Measurements from ENCODE around the gene MTRF1. TPM values are rescaled to one million over a fixed set of nuclear protein-coding genes. Genes with fewer than 3 reads are reported as not detected.
"Not testable (repeated sequence)": the region's sequence is repeated elsewhere in the genome, so short reads cannot be mapped to it uniquely, and the experiment has no call there.

The MTRF1 gene
- total RNA-seq, 2 experiments from 2014 or later, result 22.6 to 23.4 TPM

GRCh38 chr13:41284512-41285288 lies 21.3 kb upstream of the MTRF1 start:
- no peak for TF ChIP-seq CTCF (IDR thresholded peaks at IDR 0.05)
- H3K27ac Mint-ChIP-seq, result no peak overlapping the region
- no peak for DNase-seq
- ChIA-PET CTCF (interaction anchor here (0.6 kb wide), 1 partner anchor 208 kb away, joined by 3 read pairs; no protein-coding TSS in a partner anchor), POLR2A (interaction anchor here (1.0 to 1.2 kb wide), 2 partner anchors 13 to 28 kb away, joined by 3 read pairs; no protein-coding TSS in a partner anchor)
- no peak for ATAC-seq
- no peaks in the 10 kb centered on the region for H3K27me3 Mint-ChIP-seq
- intact Hi-C loops (cut with micrococcal nuclease), result no loop called here
- H3K4me1 Mint-ChIP-seq (ENCODE audit: low read depth), result peaks cover 25% of the 10 kb centered on the region
- H3K9me3 Mint-ChIP-seq, result peaks cover 5% of the 10 kb centered on the region
- H3K4me3 Mint-ChIP-seq, result no peak overlapping the region
- peaks cover 1% of the 10 kb centered on the region for H3K36me3 Mint-ChIP-seq (ENCODE audit: low read depth)

GRCh38 chr13:41282129-41282571 lies 18.8 kb upstream of the MTRF1 start:
- intact Hi-C loops (cut with micrococcal nuclease), result no loop called here
- H3K36me3 Mint-ChIP-seq (ENCODE audit: low read depth), result peaks cover 1% of the 10 kb centered on the region
- DNase-seq (no peak), ATAC-seq (no peak)
- H3K4me3 Mint-ChIP-seq, result no peak overlapping the region
- H3K4me1 Mint-ChIP-seq (ENCODE audit: low read depth), result peaks cover 27% of the 10 kb centered on the region
- no peaks in the 10 kb centered on the region for H3K27me3 Mint-ChIP-seq
- ChIA-PET POLR2A (interaction anchor here (1.7 kb wide), 1 partner anchor 9 kb away, joined by 6 read pairs; no protein-coding TSS in a partner anchor), CTCF (no interaction called here)
- no peak for TF ChIP-seq CTCF (IDR thresholded peaks at IDR 0.05)
- H3K9me3 Mint-ChIP-seq, result peaks cover 2% of the 10 kb centered on the region
- H3K27ac Mint-ChIP-seq, result no peak overlapping the region

GRCh38 chr13:41279156-41279555 lies 15.8 kb upstream of the MTRF1 start:
- H3K27ac Mint-ChIP-seq; H3K27me3 Mint-ChIP-seq; intact Hi-C loops (cut with micrococcal nuclease); DNase-seq; H3K36me3 Mint-ChIP-seq (ENCODE audit: low read depth); CTCF ChIA-PET; H3K4me3 Mint-ChIP-seq; ATAC-seq; H3K9me3 Mint-ChIP-seq: not testable (repeated sequence)
- H3K4me1 Mint-ChIP-seq (ENCODE audit: low read depth), result peaks cover 13% of the 10 kb centered on the region
- POLR2A ChIA-PET, result interaction anchor here (0.7 to 1.7 kb wide), 3 partner anchors 10 to 72 kb away, joined by 3 to 6 read pairs (median 3); no protein-coding TSS in a partner anchor

GRCh38 chr13:41276824-41277223 lies 13.4 kb upstream of the MTRF1 start:
- TF ChIP-seq CTCF (IDR thresholded peaks at IDR 0.05), result no peak
- H3K27me3 Mint-ChIP-seq, result no peaks in the 10 kb centered on the region
- H3K9me3 Mint-ChIP-seq, result peaks cover 5% of the 10 kb centered on the region
- peak; percentile 49 for ATAC-seq
- ChIA-PET CTCF (interaction anchor here (0.8 to 1.1 kb wide), 2 partner anchors 10 to 75 kb away, joined by 3 read pairs; no protein-coding TSS in a partner anchor), POLR2A (interaction anchor here (1.9 kb wide), 2 partner anchors 10 to 14 kb away, joined by 4 read pairs; partner anchors contain the start of gene MTRF1)
- peaks cover 3% of the 10 kb centered on the region for H3K36me3 Mint-ChIP-seq (ENCODE audit: low read depth)
- peaks cover 23% of the 10 kb centered on the region for H3K4me1 Mint-ChIP-seq (ENCODE audit: low read depth)
- intact Hi-C loops (cut with micrococcal nuclease), result no loop called here
- DNase-seq, result no peak
- no peak overlapping the region for H3K4me3 Mint-ChIP-seq
- no peak overlapping the region for H3K27ac Mint-ChIP-seq

GRCh38 chr13:41274881-41275280 lies 11.5 kb upstream of the MTRF1 start:
- ChIA-PET CTCF (no interaction called here), POLR2A (interaction anchor here (0.7 kb wide), 1 partner anchor 15 kb away, joined by 3 read pairs; no protein-coding TSS in a partner anchor)
- intact Hi-C loops (cut with micrococcal nuclease), result no loop called here
- Mint-ChIP-seq H3K4me1 (ENCODE audit: low read depth) (peaks cover 33% of the 10 kb centered on the region), H3K36me3 (ENCODE audit: low read depth) (peaks cover 12% of the 10 kb centered on the region), H3K27ac (no peak overlapping the region), H3K9me3 (peaks cover 8% of the 10 kb centered on the region), H3K4me3 (no peak overlapping the region), H3K27me3 (no peaks in the 10 kb centered on the region)
- no peak for ATAC-seq
- DNase-seq, result no peak
- TF ChIP-seq CTCF (IDR thresholded peaks at IDR 0.05), result no peak

Measured in activated CD8-positive, alpha-beta T cell treated with anti-CD3 and anti-CD28 coated beads for 36 hours (primary cell).